Measurements from ENCODE around the gene EPHA3.

EPHA3 gene

DNA sequence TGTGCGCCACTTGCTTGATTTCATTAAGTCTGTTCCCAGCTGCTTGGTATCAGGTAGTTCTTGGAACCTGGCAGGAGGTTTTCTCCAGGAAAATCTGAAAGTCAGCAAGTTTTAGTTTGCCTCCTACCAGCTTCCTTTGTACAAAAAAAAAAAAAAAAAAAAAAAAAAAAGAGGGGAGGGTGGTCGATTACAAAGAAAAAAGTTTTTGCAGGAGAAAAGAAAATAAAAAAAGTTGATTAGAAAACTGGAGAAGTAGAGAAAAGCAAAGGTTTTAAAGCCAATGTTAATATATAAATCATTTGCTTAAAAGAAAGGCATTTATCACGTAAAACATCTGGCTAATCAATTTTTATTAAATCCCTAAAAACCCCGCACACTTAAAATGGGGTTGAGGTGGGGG is 5.9 kb downstream of the EPHA3 start:
- ATAC-seq = no peak
- TF ChIP-seq, protein P1, sequence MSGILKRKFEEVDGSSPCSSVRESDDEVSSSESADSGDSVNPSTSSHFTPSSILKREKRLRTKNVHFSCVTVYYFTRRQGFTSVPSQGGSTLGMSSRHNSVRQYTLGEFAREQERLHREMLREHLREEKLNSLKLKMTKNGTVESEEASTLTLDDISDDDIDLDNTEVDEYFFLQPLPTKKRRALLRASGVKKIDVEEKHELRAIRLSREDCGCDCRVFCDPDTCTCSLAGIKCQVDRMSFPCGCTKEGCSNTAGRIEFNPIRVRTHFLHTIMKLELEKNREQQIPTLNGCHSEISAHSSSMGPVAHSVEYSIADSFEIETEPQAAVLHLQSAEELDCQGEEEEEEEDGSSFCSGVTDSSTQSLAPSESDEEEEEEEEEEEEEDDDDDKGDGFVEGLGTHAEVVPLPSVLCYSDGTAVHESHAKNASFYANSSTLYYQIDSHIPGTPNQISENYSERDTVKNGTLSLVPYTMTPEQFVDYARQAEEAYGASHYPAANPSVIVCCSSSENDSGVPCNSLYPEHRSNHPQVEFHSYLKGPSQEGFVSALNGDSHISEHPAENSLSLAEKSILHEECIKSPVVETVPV (CRISPR knock-in tag; IDR thresholded peaks at IDR 0.05) = no peak
- no peak for TF ChIP-seq TCF4 (CRISPR knock-in tag; IDR thresholded peaks at IDR 0.05; ENCODE audit: borderline replicate concordance)
- TF ChIP-seq ZNF565 (CRISPR knock-in tag; conservative IDR thresholded peaks at IDR 0.05; ENCODE audit: low read depth) = no peak
- no peak for TF ChIP-seq SNAI2 (CRISPR knock-in tag; IDR thresholded peaks at IDR 0.05)
- TF ChIP-seq, protein P2, sequence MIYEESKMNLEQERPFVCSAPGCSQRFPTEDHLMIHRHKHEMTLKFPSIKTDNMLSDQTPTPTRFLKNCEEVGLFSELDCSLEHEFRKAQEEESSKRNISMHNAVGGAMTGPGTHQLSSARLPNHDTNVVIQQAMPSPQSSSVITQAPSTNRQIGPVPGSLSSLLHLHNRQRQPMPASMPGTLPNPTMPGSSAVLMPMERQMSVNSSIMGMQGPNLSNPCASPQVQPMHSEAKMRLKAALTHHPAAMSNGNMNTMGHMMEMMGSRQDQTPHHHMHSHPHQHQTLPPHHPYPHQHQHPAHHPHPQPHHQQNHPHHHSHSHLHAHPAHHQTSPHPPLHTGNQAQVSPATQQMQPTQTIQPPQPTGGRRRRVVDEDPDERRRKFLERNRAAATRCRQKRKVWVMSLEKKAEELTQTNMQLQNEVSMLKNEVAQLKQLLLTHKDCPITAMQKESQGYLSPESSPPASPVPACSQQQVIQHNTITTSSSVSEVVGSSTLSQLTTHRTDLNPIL (CRISPR knock-in tag; IDR thresholded peaks at IDR 0.05; ENCODE audit: low read depth) = no peak
- TF ChIP-seq, protein P3, sequence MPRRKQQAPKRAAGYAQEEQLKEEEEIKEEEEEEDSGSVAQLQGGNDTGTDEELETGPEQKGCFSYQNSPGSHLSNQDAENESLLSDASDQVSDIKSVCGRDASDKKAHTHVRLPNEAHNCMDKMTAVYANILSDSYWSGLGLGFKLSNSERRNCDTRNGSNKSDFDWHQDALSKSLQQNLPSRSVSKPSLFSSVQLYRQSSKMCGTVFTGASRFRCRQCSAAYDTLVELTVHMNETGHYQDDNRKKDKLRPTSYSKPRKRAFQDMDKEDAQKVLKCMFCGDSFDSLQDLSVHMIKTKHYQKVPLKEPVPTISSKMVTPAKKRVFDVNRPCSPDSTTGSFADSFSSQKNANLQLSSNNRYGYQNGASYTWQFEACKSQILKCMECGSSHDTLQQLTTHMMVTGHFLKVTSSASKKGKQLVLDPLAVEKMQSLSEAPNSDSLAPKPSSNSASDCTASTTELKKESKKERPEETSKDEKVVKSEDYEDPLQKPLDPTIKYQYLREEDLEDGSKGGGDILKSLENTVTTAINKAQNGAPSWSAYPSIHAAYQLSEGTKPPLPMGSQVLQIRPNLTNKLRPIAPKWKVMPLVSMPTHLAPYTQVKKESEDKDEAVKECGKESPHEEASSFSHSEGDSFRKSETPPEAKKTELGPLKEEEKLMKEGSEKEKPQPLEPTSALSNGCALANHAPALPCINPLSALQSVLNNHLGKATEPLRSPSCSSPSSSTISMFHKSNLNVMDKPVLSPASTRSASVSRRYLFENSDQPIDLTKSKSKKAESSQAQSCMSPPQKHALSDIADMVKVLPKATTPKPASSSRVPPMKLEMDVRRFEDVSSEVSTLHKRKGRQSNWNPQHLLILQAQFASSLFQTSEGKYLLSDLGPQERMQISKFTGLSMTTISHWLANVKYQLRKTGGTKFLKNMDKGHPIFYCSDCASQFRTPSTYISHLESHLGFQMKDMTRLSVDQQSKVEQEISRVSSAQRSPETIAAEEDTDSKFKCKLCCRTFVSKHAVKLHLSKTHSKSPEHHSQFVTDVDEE (CRISPR knock-in tag; IDR thresholded peaks at IDR 0.05) = no peak
- no peak for TF ChIP-seq ZC3H10 (CRISPR knock-in tag; IDR thresholded peaks at IDR 0.05)
- TF ChIP-seq GLIS3 (CRISPR knock-in tag; IDR thresholded peaks at IDR 0.05) = no peak
- no peak for TF ChIP-seq ZNF8 (CRISPR knock-in tag; IDR thresholded peaks at IDR 0.05)
- TF ChIP-seq, protein P4, sequence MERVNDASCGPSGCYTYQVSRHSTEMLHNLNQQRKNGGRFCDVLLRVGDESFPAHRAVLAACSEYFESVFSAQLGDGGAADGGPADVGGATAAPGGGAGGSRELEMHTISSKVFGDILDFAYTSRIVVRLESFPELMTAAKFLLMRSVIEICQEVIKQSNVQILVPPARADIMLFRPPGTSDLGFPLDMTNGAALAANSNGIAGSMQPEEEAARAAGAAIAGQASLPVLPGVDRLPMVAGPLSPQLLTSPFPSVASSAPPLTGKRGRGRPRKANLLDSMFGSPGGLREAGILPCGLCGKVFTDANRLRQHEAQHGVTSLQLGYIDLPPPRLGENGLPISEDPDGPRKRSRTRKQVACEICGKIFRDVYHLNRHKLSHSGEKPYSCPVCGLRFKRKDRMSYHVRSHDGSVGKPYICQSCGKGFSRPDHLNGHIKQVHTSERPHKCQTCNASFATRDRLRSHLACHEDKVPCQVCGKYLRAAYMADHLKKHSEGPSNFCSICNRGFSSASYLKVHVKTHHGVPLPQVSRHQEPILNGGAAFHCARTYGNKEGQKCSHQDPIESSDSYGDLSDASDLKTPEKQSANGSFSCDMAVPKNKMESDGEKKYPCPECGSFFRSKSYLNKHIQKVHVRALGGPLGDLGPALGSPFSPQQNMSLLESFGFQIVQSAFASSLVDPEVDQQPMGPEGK (CRISPR knock-in tag; IDR thresholded peaks at IDR 0.05; ENCODE audit: borderline replicate concordance) = no peak

DNA sequence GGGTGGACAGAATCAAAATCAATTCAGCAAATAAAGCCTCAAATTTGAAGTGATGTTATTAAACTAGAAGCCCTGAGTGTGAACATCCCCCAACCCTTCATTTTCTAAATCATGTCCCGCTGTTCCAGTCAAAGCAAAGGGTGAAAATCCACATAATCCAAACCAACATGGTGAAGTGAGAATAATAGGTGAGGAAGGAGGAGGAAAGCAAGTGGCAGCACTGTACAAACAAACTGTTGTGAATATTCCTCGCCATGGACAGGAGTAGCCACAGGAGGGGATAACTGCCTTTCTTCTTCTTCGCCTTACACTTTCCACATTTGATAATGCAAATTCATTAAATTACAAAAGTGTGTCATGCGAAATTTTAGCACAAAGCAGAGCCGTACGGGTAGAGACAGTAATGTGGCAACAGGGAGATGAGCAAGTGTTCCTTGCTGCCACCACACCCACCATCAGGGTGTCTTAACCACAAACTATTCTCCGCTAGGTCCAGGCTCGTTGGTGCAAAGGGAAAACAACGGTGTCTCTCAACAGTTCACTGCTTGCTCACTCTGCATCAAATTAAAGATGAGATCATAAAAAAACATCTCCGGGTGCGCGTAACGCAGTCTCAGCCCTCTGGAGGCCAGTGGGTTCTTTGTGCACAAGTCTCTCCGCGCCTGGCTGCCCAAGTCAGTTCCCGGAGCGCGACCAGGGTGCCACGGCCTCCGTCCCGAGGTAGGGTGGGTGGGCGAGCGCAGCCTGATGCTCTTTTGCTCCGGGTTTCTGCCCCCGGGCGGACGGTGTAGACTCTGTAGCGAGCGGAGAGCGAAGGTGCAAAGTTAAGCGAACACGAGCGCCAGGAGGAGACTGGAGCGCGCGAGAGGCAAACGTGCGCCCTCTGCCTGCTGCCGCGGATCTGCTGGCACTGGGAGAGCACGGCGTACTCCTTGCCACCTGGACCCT is 6.7 kb downstream of the EPHA3 start:
- TF ChIP-seq TOX (CRISPR knock-in tag; IDR thresholded peaks at IDR 0.05; ENCODE audit: borderline replicate concordance) (no peak), GLIS3 (CRISPR knock-in tag; IDR thresholded peaks at IDR 0.05) (no peak), ARNTL (CRISPR knock-in tag; IDR thresholded peaks at IDR 0.05; ENCODE audit: borderline replicate concordance, low read depth) (no peak), ZC3H10 (CRISPR knock-in tag; IDR thresholded peaks at IDR 0.05) (no peak), ZFP30 (CRISPR knock-in tag; IDR thresholded peaks at IDR 0.05) (no peak), ZNF70 (CRISPR knock-in tag; IDR thresholded peaks at IDR 0.05) (no peak), ZNF565 (CRISPR knock-in tag; conservative IDR thresholded peaks at IDR 0.05; ENCODE audit: low read depth) (no peak), SNAI2 (CRISPR knock-in tag; IDR thresholded peaks at IDR 0.05) (no peak), ZNF8 (CRISPR knock-in tag; IDR thresholded peaks at IDR 0.05) (no peak)
- TF ChIP-seq, protein P5, sequence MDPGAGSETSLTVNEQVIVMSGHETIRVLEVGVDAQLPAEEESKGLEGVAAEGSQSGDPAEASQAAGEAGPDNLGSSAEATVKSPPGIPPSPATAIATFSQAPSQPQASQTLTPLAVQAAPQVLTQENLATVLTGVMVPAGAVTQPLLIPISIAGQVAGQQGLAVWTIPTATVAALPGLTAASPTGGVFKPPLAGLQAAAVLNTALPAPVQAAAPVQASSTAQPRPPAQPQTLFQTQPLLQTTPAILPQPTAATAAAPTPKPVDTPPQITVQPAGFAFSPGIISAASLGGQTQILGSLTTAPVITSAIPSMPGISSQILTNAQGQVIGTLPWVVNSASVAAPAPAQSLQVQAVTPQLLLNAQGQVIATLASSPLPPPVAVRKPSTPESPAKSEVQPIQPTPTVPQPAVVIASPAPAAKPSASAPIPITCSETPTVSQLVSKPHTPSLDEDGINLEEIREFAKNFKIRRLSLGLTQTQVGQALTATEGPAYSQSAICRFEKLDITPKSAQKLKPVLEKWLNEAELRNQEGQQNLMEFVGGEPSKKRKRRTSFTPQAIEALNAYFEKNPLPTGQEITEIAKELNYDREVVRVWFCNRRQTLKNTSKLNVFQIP (CRISPR knock-in tag; IDR thresholded peaks at IDR 0.05; ENCODE audit: borderline replicate concordance, low read depth) = no peak
- TF ChIP-seq, protein P4 (CRISPR knock-in tag; IDR thresholded peaks at IDR 0.05; ENCODE audit: borderline replicate concordance) = no peak
- TF ChIP-seq, protein P1 (CRISPR knock-in tag; IDR thresholded peaks at IDR 0.05) = no peak
- peak; percentile 99 for ATAC-seq
